ENCODE data around the gene RASD2.

DNA sequence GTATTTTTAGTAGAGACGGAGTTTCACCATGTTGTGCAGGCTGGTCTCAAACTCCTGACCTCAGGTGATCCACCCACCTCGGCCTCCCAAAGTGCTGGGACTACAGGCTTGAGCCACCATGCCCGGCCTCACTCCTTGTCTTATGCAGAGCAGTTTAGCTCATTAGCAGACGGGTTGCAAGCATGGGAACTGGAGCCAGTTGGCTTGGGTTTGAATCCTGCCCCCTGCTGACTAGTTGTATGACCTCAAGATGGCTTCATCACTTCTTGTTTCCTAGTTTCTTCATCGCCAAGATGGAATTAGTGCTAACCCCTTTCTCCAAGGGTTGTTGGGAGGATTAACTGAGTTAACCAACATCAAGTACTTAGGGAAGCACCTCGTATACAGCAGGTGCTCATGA lies 23.4 kb upstream of the RASD2 start:
- TF ChIP-seq, protein P1, sequence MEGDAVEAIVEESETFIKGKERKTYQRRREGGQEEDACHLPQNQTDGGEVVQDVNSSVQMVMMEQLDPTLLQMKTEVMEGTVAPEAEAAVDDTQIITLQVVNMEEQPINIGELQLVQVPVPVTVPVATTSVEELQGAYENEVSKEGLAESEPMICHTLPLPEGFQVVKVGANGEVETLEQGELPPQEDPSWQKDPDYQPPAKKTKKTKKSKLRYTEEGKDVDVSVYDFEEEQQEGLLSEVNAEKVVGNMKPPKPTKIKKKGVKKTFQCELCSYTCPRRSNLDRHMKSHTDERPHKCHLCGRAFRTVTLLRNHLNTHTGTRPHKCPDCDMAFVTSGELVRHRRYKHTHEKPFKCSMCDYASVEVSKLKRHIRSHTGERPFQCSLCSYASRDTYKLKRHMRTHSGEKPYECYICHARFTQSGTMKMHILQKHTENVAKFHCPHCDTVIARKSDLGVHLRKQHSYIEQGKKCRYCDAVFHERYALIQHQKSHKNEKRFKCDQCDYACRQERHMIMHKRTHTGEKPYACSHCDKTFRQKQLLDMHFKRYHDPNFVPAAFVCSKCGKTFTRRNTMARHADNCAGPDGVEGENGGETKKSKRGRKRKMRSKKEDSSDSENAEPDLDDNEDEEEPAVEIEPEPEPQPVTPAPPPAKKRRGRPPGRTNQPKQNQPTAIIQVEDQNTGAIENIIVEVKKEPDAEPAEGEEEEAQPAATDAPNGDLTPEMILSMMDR (conservative IDR thresholded peaks at IDR 0.05 in 1 of 2, IDR thresholded peaks at IDR 0.05 in 1 of 2; ENCODE audit: low read depth in 1 of 2, low read length in 2 of 2) = no peak
- no peak for TF ChIP-seq EZH2 (IDR thresholded peaks at IDR 0.05; ENCODE audit: low read length, missing control alignments)

Data from fibroblast of lung (primary cell).